Measurements from ENCODE around the gene GTF3C5.
A peak's percentile ranks its signal among the peaks of the same experiment; 100 is the strongest.
"Not testable (repeated sequence)": the region's sequence is repeated elsewhere in the genome, so short reads cannot be mapped to it uniquely, and the experiment has no call there.

GTF3C5 gene

DNA sequence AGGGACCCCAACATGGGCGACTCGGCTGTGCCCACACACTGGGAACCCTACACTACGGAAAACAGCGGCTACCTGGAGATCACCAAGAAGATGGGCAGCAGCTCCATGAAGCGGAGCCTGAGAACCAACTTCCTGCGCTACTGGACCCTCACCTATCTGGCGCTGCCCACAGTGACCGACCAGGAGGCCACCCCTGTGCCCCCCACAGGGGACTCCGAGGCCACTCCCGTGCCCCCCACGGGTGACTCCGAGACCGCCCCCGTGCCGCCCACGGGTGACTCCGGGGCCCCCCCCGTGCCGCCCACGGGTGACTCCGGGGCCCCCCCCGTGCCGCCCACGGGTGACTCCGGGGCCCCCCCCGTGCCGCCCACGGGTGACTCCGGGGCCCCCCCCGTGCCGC, 40.2 kb downstream of the GTF3C5 start:
- not testable (repeated sequence) for DNase-seq (ENCODE audit: low spot score)

DNA sequence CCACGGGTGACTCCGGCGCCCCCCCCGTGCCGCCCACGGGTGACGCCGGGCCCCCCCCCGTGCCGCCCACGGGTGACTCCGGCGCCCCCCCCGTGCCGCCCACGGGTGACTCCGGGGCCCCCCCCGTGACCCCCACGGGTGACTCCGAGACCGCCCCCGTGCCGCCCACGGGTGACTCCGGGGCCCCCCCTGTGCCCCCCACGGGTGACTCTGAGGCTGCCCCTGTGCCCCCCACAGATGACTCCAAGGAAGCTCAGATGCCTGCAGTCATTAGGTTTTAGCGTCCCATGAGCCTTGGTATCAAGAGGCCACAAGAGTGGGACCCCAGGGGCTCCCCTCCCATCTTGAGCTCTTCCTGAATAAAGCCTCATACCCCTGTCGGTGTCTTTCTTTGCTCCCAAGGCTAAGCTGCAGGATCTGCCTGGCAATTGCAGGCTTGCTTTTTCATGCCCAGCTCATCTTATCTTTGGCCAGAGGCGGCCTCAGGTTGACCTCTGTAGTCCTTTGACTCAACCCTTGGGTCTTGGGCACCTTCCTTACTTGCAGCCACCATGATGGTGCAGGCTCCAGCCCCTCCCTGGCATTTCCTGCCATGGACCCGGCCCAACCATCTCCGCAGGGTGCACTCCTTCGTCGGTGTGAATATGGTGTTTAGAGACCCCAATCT, 40.8 kb downstream of the GTF3C5 start:
- DNase-seq (ENCODE audit: low spot score): no peak

DNA sequence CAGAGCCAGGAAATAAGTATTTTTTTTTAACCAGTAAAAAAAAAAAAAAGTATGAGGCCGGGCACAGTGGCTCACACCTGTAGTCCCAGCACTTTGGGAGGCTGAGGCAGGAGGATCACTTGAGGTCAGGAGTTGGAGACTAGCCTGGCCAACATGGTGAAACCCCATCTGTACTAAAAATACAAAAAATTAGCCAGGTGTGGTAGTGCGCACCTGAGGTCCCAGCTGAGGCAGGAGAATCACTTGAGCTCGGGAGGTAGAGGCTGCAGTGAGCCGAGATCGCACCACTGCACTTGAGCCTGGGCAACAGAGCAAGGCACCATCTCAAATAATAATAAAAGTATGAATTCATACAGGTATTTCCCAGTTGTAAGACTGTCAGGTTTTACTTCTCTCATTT, 41.4 kb downstream of the GTF3C5 start:
- not testable (repeated sequence) for DNase-seq (ENCODE audit: low spot score)

DNA sequence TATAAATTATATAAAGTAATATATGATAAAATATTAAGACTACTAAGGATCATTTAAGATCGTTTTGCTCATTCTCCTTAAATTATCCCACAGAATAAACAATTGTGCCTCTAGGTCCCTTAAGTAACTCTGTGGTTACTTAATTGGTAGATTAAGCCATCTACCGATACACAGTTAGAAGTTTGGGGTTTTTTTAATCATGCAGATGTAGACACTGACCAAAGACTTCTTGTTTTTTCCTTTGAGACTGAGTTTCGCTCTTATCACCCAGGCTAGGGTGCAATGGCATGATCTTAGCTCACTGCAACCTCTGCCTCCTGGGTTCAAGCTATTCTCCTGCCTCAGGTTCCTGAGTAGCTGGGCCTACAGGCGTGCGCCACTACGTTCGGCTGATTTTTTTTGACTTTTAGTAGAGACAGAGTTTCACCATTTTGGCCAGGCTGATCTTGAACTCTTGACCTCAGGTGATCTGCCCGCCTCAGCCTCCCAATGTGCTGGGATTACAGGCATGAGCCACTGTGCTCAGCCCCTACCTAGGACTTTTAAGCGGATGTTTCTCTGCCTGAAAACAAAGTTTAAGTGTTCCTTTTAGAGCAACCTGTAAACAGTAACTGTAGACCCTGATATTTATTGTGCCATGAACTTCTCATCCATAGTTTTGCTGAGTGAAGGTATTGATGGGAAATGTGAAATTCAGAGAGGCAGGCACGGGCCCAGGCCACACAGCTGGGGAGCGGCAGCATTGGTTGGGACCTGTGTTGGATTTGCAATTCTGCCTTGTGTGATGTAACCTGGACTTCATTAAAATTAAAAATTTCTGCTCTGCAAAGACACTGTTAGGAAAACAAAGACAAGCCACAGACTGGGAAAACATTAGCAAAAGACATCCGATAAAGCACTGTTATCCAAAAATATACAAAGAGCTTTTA, 42.6 kb downstream of the GTF3C5 start:
- no peak for DNase-seq (ENCODE audit: low spot score)

DNA sequence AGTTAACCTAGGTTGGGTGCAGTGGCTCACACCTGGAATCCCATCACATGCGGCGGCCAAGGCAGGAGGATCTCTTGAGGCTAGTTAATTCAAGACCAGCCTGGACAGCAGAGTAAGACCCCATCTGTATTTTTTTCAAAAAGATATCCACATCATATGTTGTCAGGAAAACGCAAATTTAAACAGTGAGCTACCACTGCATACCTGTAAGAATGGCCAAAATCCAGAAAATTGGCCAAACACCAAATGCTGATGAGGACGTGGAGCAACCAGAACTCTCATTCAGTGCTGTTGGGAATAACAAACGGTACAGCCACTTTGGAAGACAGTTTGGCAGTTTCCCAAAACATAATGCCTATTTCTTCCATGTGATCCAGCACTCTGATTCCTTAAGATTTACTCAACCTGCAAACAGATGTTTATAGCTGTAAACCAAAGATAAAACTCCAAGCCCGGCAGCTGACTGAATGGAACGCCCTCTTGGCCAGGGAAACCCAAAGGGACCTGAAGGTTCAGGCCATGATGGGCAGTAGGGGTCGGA, 43.4 kb downstream of the GTF3C5 start:
- DNase-seq (ENCODE audit: low spot score): peak; percentile 35

DNA sequence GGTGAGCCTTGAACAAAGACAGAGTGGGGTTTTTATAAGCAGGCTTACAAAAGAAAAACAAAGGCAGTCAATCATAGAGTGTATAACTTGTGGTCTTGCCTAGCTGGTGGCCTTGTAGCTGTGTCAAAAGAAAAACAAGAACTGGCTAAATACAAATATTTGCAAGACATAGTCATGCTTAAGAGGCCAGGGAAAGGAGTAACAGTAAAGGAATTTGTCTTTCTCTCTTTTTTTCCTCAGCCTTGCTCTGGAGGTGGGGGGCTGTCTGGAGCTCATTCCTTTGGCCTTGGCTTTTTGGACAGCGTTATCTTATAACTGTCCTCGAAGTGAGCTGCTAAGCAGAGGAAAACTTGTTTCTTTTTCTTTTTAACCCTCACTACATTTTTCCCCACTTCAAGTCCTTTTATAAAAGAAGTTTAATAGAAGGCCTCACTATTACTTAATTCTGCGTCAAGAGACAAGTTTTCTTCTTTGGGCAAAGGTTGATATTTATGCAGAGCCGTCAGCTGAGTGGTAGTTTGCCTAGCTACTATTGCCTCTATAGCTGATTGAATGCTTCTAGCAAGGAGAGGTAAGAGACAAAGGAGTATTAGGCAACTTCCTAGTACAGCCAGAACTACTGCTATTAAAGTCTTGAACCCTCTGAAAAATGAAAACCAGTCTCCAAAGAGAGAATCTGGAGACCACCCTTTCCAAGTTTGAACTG, 45.3 kb downstream of the GTF3C5 start:
- peak; percentile 81 for DNase-seq (ENCODE audit: low spot score)

DNA sequence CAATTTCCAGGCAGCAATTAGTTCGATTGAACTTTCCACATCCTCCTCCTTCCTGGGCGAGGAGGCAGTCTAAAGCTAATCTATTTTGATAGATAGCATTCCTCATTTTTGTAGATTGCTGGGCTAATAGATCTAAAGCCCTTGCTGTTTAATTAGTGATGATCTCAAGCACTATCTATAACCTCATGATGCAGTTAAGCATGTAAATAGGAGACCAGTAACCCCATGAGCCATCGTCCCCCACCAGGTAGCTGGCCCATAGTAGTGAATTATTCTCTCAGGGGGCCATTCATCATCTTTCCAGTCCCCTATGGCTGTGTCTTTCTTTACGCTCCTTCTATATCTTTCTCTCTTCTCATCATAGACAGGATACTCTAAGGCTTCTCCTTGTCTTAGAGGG, 45.9 kb downstream of the GTF3C5 start:
- no peak for DNase-seq (ENCODE audit: low spot score)

DNA sequence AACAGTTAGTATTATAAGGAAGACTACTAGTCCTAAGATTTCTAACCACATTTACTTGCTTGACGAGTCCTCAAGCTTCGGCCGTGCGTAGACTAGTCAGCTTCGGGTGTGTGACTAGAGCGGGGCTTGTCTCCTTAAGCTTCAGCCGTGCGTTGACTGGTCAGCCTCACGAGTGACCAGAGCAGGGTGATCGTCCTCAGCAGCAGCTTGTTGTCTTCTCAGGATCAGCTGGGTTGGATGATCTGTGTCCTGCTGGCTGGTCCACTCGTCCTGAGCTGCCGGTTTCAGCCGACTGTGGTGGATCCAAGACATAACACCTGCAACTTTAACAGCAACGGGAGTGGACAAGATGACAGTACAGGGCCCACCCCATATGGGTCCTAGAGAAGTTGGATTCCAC, 47.7 kb downstream of the GTF3C5 start:
- no peak for DNase-seq (ENCODE audit: low spot score)

DNA sequence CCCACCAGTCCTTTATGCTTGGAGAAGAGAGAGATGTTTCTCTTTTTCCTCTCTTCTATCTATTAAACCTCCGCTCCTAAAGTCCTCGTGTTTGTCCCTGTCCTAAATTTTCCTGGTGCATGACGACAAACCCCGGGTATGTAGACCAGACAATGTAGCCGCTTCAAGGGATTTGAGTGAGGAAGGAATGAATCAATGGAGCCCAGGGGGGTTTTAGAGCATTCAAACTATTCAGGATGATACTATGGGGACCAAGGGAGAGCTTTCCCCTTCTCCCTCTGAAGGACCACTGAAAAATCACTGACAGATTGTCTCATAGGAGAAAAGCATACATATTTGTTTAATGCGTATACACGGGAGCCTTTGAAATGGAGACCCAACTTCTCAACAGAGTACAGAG, 49.4 kb downstream of the GTF3C5 start:
- DNase-seq (ENCODE audit: low spot score): no peak

DNA sequence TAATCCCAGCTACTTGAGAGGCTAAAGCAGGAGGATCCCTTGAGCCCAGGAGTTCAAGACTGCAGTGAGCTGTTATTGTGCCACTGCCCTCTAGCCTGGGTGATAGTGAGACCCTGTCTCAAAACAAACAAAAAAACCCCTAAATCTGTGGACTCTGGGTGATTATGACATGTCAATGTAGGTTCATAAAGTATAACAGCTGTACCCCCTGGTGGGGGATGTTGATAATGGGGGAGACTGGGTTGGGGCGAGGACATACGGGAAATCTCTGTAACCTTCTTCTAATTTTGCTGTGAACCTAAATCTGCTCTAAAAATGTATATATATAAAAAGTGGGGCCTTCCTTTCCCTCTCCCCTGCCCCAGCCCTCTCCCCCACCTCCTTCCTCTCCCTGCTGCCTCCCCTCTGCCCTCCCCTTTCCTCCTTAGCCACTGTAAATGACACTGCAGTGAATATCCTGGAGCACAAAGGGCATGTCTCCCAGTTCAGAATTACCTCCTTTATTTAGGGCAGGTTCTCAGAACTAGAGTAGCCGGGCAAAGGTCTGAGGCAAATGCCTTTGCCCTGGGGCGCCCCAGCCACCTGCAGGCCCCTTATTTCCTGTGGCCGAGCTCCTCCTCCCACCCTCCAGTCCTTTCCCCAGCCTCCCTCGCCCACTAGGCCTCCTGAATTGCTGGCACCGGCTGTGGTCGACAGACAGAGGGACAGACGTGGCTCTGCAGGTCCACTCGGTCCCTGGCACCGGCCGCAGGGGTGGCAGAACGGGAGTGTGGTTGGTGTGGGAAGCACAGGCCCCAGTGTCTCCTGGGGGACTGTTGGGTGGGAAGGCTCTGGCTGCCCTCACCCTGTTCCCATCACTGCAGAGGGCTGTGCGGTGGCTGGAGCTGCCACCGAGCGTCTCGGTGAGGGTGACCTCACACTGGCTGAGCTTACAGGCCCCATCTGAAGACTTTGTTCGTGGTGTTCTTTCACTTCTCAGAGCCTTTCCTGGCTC, 50.3 kb downstream of the GTF3C5 start:
- DNase-seq (ENCODE audit: low spot score): not testable (repeated sequence)

DNA sequence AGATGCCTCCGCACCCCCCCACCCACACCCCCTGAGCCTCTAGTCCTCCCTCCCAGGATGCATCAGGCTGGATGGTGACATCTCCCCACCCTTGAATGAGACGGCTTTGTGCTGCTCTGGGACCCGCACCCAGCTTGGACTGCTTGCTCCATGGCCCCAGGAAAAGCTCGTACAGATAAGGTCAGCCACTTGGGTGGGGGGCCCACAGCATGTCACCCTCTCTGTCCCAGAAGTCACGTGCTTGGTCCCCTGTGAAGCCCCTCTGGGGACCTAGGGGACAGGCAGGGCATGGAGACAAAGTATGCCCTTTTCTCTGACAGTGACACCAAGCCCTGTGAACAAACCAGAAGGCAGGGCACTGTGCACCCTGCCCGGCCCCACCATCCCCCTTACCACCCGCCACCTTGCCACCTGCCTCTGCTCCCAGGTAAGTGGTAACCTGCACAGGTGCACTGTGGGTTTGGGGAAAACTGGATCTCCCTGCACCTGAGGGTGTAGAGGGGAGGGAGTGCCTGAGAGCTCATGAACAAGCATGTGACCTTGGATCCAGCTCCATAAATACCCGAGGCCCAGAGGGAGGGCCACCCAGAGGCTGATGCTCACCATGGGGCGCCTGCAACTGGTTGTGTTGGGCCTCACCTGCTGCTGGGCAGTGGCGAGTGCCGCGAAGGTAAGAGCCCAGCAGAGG, 51.3 kb downstream of the GTF3C5 start:
- not testable (repeated sequence) for DNase-seq (ENCODE audit: low spot score)

DNA sequence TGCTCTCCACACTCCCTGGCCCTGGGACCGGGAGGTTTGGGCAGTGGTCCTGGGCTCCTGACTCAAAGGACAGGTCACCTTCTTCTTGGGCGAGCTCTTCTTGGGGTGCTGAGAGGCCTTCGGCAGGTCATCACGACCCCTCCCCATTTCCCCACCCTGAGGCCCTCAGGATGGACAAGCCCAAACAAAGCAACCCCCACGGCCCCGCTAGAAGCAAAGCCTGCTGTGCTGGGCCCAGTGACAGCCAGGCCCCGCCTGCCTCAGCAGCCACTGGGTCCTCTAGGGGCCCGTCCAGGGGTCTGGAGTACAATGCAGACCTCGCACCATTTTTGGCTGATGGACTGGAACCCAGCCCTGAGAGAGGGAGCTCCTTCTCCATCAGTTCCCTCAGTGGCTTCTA, 52.9 kb downstream of the GTF3C5 start:
- DNase-seq (ENCODE audit: low spot score): not testable (repeated sequence)

DNA sequence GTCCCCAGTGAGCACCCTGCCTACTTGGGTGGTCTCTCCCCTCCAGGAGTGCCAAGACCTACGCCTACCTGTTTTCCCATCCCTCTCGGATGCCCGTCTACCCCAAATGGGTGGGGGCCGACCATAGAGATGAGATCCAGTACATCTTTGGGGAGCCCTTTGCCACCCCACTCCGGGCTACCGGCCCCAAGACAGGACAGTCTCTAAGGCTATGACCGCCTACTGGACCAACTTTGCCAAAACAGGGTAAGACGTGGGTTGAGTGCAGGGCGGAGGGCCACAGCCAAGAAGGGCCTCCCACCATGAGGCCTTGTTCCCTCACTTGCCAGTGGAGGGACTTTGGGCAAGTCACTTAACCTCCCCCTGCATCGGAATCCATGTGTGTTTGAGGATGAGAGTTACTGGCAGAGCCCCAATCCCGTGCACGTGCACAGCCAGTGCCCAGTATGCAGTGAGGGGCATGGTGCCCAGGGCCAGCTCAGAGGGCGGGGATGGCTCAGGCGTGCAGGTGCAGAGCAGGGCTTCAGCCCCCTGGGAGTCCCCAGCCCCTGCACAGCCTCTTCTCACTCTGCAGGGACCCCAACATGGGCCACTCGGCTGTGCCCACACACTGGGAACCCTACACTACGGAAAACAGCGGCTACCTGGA, 55.5 kb downstream of the GTF3C5 start:
- not testable (repeated sequence) for DNase-seq (ENCODE audit: low spot score)

DNA sequence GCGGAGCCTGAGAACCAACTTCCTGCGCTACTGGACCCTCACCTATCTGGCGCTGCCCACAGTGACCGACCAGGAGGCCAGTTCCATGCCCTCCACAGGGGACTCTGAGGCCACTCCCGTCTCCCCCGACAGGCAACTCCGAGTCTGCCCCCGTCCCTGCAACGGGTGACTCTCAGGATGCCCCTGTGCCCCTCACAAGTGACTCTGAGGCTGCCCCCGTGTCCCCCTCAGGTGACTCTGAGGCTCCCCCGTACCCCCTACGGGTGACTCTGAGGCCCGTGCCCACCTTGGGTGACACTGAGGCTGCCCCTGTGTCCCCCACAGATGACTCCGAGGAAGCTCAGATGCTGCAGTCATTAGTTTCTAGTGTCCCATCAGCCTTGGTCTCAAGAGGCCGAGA, 56.1 kb downstream of the GTF3C5 start:
- DNase-seq (ENCODE audit: low spot score): no peak

DNA sequence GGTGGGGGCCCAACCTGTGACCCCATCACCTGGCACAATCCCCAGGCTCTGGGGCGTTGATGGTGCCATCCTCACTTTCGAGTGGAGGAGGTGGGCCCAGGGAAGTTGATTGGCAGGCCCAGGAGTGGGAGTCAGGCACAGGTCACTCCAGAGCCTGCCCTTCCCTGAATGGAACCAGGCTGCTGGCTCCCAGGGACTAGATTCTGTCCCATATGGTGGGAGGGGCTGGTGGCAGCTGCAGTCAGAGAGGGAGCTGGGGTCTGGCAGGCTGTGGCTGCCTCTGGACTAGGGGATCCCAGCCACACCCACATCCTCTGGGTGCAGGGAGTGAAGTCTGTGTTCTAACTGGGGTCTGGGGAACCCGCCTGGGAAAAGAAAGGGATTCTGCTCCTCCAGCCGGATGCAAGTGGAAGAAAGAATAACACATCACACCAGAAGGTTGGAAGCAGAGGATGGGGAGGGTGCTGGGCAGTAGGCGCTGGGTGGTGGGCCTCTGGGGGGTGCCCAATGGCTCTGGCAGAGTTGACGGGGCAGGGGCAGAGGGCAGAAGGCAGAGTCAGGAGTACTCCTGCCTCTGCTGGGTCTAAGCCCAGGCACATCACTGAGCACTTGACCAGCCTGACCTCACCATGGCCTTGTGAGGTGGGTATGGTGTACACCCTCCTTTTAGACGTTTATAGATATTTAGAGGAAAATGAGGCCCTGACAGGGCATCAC, 56.8 kb downstream of the GTF3C5 start:
- DNase-seq (ENCODE audit: low spot score): no peak

DNA sequence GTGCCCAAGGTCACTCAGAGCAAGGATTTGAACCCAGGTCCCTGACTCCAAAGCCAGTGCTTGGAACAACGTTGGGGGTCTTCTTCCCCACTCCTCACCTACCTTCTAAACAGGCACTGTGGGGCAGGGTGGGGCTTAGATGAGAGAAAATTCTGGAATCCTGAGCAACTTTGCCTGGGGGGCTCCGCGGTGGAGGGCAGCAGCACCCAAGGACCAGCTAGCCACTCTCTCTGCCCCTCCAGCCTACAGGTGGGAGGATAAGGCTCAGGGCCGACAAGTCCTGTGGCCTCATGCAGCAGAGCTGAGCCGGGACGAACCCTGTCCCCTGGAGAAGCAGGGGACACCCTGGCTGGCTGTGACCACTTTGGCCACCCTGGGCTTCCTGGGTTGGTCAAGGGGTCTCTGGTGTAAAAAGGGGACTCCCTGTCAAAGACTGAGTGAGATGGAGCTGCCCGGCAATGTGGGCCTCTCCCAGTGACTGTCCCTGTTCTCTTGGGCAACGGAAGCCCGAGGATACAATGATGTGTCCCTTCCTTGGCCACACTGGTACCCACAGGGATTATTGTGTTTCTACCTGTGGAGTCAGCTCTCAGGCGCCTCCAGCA, 57.5 kb downstream of the GTF3C5 start:
- no peak for DNase-seq (ENCODE audit: low spot score)

DNA sequence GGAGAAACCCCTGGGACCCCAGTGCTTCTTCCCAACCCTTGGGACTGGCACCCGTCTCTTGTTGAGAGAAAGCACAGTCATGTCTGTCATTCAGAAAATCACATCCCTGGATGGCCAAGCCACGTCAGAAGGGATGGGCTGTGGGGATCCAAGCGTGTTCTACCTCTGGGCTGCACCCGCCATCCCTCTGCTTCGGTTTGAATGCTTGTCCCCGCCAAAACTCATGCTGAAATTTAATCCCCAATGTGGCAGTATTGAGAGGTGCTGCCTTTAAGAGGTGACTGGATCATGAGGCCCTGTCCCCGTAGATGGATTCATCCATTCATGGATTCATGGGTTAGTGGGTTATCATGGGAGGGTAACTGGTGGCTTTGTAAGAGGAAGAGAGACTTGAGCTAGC, 58.0 kb downstream of the GTF3C5 start:
- no peak for DNase-seq (ENCODE audit: low spot score)

DNA sequence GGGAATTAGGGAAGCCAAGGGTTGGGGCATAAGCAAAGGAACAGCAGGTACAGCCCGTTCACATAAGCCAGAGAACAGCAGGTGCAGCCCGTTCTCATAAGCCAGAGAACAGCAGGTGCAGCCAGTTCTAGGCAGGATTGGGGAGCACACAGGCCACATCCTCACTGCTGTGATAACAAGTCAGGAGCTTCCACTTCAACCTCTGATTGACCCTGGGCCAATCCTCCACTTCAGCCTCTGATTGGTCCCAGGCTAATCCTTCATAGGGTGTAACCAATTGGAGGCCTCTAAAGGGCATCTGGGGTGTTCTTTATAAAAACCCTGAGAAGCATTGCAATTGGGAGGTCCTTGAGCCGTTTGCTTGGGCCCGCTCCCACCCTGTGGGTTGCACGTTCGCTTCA, 58.5 kb downstream of the GTF3C5 start:
- DNase-seq (ENCODE audit: low spot score): no peak

DNA sequence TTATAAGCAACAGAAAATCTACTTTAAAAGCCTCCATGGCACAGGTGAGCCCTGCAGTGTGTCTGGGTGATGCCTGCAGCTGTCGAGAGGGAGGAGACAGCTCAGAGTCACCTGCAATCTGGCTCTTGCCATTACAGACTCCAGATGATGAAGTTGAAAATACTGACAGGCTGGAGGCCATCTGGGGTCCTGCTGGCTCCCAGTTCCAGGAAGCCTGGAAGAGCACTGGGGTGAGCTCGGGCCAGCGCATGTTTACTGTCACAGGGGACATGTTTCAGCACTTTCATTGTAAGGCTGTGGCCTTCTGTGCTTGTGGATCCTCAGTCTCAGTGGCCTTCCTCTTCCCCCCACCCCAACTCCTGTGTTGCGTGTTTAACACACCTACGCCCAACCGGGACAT, 59.4 kb downstream of the GTF3C5 start:
- no peak for DNase-seq (ENCODE audit: low spot score)

Data from hepatic stellate cell (primary cell).